Uterus (tissue), 4 donors: ENCODE measurements around the gene CFAP92. TPM values are rescaled to one million over a fixed set of nuclear protein-coding genes. Genes with fewer than 3 reads are reported as not detected.

Source experiments
- DNase-seq, 2 donors: peaks; one replicate each; pipeline ENCODE4 v3.0.0-alpha.2; 2019 to 2020
- H3K27ac ChIP-seq, 2 donors: fragments of 200-600 bp; sonication (generic); 1 replicate in 1 of 2; 2 replicates in 1 of 2; pipeline ENCODE4 v1.5.1; 2016 to 2018
- H3K27me3 ChIP-seq, 2 donors: fragments of 200-600 bp; sonication (generic); one replicate each; pipeline ENCODE4 v1.5.1; 2018 to 2019; ENCODE audit warnings: control low read depth in 1 of 2
- H3K36me3 ChIP-seq, 2 donors: fragments of 200-600 bp; sonication (generic); one replicate each; pipeline ENCODE4 v1.5.1; 2019; ENCODE audit warnings: control low read depth in 1 of 2
- H3K4me1 ChIP-seq, 2 donors: fragments of 200-600 bp; sonication (generic); one replicate each; pipeline ENCODE4 v1.5.1; 2018 to 2019; ENCODE audit warnings: control low read depth in 1 of 2
- H3K4me3 ChIP-seq, 2 donors: fragments of 200-600 bp; sonication (generic); 1 replicate in 1 of 2; 2 replicates in 1 of 2; pipeline ENCODE4 v1.5.1; 2018 to 2019; ENCODE audit warnings: mild to moderate bottlenecking in 1 of 2
- H3K9me3 ChIP-seq, 2 donors: fragments of 200-600 bp; sonication (generic); one replicate each; pipeline ENCODE4 v1.5.1; 2019; ENCODE audit warnings: control low read depth in 1 of 2
- POLR2A ChIP-seq, 2 donors: fragments of 450-650 bp; IDR thresholded peaks; one replicate each; pipeline ENCODE4 v1.6.1; 2016; ENCODE audit warnings: antibody characterized with exemption in 2 of 2, mild to moderate bottlenecking in 1 of 2, moderate library complexity in 1 of 2
- intact Hi-C: fragments of 100-400 bp; cut with DNase I; formaldehyde crosslinking; loops from one replicate; pipeline ENCODE4 v1.15.1; 2023; ENCODE audit warnings: low total_unique reads
- total RNA-seq, 4 donors: library from RNA; depleted of rRNA in 3 of 4; stranded (reverse); fragments of >200 nt in 3 of 4; gene quantifications; one replicate each; pipeline versions ENCODE4 v1.1.0 to v1.2.4, GENCODE V29; 2014 to 2023
- TF ChIP-seq, protein P1 (sequence below), 4 experiments: fragments of 200-600 bp in 2 of 4; fragments of 450-650 bp in 2 of 4; sonication (generic) in 2 of 4; IDR thresholded peaks; one replicate each; pipeline ENCODE4 v1.5.1; 2016 to 2019; ENCODE audit warnings: antibody characterized with exemption in 4 of 4, mild to moderate bottlenecking in 2 of 4, moderate library complexity in 1 of 4
- donor health status: DM: yes; HTN: yes; CAD: no.

CFAP92 gene
- total RNA-seq, 4 donors from 2014 or later = 0.95 to 3.5 (median 2.1) TPM; not detected in 1

GRCh38 chr3:129034642-129035041 lies 40.8 kb upstream of the CFAP92 start:
- Histone ChIP-seq H3K4me1 (no peaks in the 10 kb centered on the region), H3K36me3 (no peaks in the 10 kb centered on the region), H3K27ac (no peak overlapping the region), H3K4me3 (no peak overlapping the region), H3K27me3 (no peaks in the 10 kb centered on the region), H3K9me3 (no peaks in the 10 kb centered on the region)
- intact Hi-C loops = no loop called here
- no peak for DNase-seq
- no peak for TF ChIP-seq POLR2A (IDR thresholded peaks at IDR 0.05)
- TF ChIP-seq, protein P1, sequence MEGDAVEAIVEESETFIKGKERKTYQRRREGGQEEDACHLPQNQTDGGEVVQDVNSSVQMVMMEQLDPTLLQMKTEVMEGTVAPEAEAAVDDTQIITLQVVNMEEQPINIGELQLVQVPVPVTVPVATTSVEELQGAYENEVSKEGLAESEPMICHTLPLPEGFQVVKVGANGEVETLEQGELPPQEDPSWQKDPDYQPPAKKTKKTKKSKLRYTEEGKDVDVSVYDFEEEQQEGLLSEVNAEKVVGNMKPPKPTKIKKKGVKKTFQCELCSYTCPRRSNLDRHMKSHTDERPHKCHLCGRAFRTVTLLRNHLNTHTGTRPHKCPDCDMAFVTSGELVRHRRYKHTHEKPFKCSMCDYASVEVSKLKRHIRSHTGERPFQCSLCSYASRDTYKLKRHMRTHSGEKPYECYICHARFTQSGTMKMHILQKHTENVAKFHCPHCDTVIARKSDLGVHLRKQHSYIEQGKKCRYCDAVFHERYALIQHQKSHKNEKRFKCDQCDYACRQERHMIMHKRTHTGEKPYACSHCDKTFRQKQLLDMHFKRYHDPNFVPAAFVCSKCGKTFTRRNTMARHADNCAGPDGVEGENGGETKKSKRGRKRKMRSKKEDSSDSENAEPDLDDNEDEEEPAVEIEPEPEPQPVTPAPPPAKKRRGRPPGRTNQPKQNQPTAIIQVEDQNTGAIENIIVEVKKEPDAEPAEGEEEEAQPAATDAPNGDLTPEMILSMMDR (IDR thresholded peaks at IDR 0.05) = no peak

- TF ChIP-seq, protein P1 (IDR thresholded peaks at IDR 0.05) = no peak
- TF ChIP-seq POLR2A (IDR thresholded peaks at IDR 0.05) = no peak
- Histone ChIP-seq H3K9me3 (no peaks in the 10 kb centered on the region), H3K27me3 (no peaks in the 10 kb centered on the region), H3K4me3 (no peak overlapping the region), H3K36me3 (no peaks in the 10 kb centered on the region), H3K27ac (no peak overlapping the region), H3K4me1 (no peaks in the 10 kb centered on the region)
- DNase-seq = no peak
- intact Hi-C loops = no loop called here
Observed at GRCh38 chr3:129033633-129034321, 39.9 kb upstream of the CFAP92 start.

DNA sequence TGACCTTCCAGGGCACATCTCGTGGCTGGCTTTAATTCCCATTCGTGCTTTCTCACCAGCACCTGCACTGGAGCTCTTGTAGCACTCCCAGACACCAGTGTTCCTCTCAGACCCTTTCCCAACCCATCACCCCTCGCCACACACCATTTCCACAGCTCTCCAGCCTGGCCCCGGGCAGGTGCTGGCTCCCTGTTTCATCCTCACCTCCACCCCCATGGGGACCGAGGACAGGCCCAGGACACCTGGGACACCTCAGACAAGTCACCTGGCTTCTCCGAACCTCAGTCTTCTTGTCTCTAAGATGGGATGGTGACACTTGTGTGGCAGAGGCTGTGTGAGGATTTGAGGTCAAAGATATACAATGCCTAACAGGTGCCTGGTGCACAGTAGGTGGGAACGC lies 39.3 kb upstream of the CFAP92 start:
- intact Hi-C loops = no loop called here
- TF ChIP-seq POLR2A (IDR thresholded peaks at IDR 0.05) = no peak
- TF ChIP-seq, protein P1 (IDR thresholded peaks at IDR 0.05) = no peak
- no peak for DNase-seq

GRCh38 chr3:129032716-129033115 lies 38.8 kb upstream of the CFAP92 start:
- intact Hi-C loops = no loop called here
- Histone ChIP-seq H3K27me3 (no peaks in the 10 kb centered on the region), H3K4me1 (no peaks in the 10 kb centered on the region), H3K36me3 (no peaks in the 10 kb centered on the region), H3K4me3 (no peak overlapping the region), H3K27ac (no peak overlapping the region), H3K9me3 (no peaks in the 10 kb centered on the region)
- TF ChIP-seq, protein P1 (IDR thresholded peaks at IDR 0.05) = no peak
- no peak for TF ChIP-seq POLR2A (IDR thresholded peaks at IDR 0.05)
- no peak for DNase-seq

More for the DNA sequence above, 39.3 kb upstream of the CFAP92 start:
- Histone ChIP-seq H3K4me1 (no peaks in the 10 kb centered on the region), H3K27me3 (no peaks in the 10 kb centered on the region), H3K4me3 (no peak overlapping the region), H3K9me3 (no peaks in the 10 kb centered on the region), H3K36me3 (no peaks in the 10 kb centered on the region), H3K27ac (no peak overlapping the region)

DNA sequence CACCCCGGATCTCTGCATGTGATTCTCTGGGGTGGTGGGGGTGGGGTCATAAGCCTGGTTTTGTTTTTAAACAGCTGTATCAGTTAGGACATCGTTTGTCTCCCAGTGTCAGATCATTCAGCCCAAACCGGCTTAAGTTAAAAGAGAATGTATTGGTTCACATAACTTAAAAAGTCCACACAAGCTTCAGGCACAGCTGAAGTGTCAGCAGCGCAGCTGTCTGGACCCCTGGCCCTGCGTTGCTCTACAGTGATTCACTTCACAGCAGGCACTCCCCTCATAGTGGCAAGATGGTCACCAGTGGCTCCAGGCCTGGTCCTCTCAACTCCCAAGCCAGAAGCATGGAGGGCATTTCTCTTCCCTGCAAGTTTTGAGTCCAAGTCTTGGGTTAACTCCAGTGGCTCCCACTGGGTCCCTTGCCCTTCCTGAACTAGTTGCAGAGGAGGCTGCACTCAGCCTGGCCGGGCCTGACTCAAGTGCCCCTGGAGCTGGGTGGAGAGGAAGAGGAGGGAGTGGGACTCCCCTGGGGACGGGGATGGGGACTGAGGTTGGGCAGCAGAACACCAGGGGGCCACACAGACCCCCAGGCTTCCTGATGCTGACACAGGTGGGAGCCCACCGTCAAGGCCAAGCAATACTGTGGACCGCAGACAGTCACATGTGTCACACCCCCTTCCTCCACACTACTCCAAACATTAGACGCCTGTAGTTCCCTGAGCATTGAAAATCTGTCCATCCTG lies 37.8 kb upstream of the CFAP92 start:
- Histone ChIP-seq H3K27me3 (no peaks in the 10 kb centered on the region), H3K4me1 (no peaks in the 10 kb centered on the region), H3K36me3 (no peaks in the 10 kb centered on the region), H3K4me3 (no peak overlapping the region), H3K27ac (no peak overlapping the region), H3K9me3 (no peaks in the 10 kb centered on the region)
- TF ChIP-seq, protein P1 (IDR thresholded peaks at IDR 0.05) = no peak
- no peak for TF ChIP-seq POLR2A (IDR thresholded peaks at IDR 0.05)
- DNase-seq = no peak
- intact Hi-C loops = no loop called here
